H1 (cell line): ENCODE measurements around the gene TDRKH. TPM values are rescaled to one million over a fixed set of nuclear protein-coding genes. Genes with fewer than 3 reads are reported as not detected.

Experiments used
- CTCF ChIA-PET: fragments of 300-600 bp; sonication (Branson Sonifier 250); formaldehyde crosslinking; loops from one replicate; lab custom pipeline; 2021; ENCODE audit not compliant: partially characterized antibody; lab: Charles Lee
- POLR2A ChIA-PET: fragments of 300-600 bp; sonication (Branson Sonifier 250); formaldehyde crosslinking; loops from one replicate; lab custom pipeline; 2021; ENCODE audit warnings: inconsistent platforms; ENCODE audit not compliant: partially characterized antibody; lab: Charles Lee
- DNase-seq, 2 experiments: peaks; one replicate each; pipeline versions ENCODE4 v3.0.0 to v3.0.0-alpha.2; 2010 to 2022; ENCODE audit warnings: low spot score in 2 of 2, low read depth in 1 of 2, mixed read lengths in 1 of 2
- FAIRE-seq: peaks from 2 replicates; lab custom pipeline; 2011; peaks lifted over from hg19 to GRCh38; lab: Jason Lieb, UNC
- H2AFZ ChIP-seq: 2 replicates; pipeline ENCODE4 v1.8.1; 2012; ENCODE audit warnings: low read length, inconsistent platforms
- H2AK5ac ChIP-seq: 2 replicates; pipeline ENCODE4 v1.6.1; 2013; ENCODE audit warnings: low read depth, low read length
- H2BK120ac ChIP-seq: replicated peaks from 2 replicates; pipeline ENCODE3; 2013; ENCODE audit warnings: low read depth, low read length, inconsistent platforms
- H2BK12ac ChIP-seq: 2 replicates; pipeline ENCODE4 v1.6.1; 2013; ENCODE audit warnings: low read depth, low read length
- H2BK15ac ChIP-seq: 2 replicates; pipeline ENCODE4 v1.6.1; 2013; ENCODE audit warnings: low read length
- H2BK20ac ChIP-seq: 2 replicates; pipeline ENCODE4 v1.6.1; 2013; ENCODE audit warnings: low read length
- H2BK5ac ChIP-seq: 2 replicates; pipeline ENCODE4 v1.6.1; 2013; ENCODE audit warnings: low read depth, low read length
- H3K14ac ChIP-seq: 2 replicates; pipeline ENCODE4 v1.6.1; 2013; ENCODE audit warnings: inconsistent platforms; ENCODE audit not compliant: insufficient read length
- H3K18ac ChIP-seq: 2 replicates; pipeline ENCODE4 v1.6.1; 2013; ENCODE audit warnings: low read length; ENCODE audit errors: extremely low read depth
- H3K23ac ChIP-seq: 2 replicates; pipeline ENCODE4 v1.6.1; 2013; ENCODE audit warnings: inconsistent platforms; ENCODE audit not compliant: insufficient read length
- H3K23me2 ChIP-seq: 2 replicates; pipeline ENCODE4 v1.6.1; 2013; ENCODE audit warnings: low read depth, low read length
- H3K27ac ChIP-seq: 2 replicates; pipeline ENCODE4 v1.6.1; 2011; ENCODE audit warnings: low read depth, low read length, inconsistent platforms
- H3K27me3 ChIP-seq, 4 experiments: replicated peaks in 1 of 4; 1 replicate in 1 of 4; 2 replicates in 3 of 4; pipeline versions ENCODE4 v1.6.1 to v1.8.1; 2011 to 2013; ENCODE audit warnings: low read length in 3 of 4, mild to moderate bottlenecking in 3 of 4, inconsistent platforms in 2 of 4, mixed read lengths in 2 of 4, moderate library complexity in 1 of 4; ENCODE audit not compliant: control insufficient read depth in 3 of 4, insufficient read depth in 3 of 4; ENCODE audit errors: extremely low read depth in 1 of 4
- H3K36me3 ChIP-seq, 4 experiments: 2 replicates each; pipeline versions ENCODE4 v1.6.1 to v1.8.1; 2011 to 2013; ENCODE audit warnings: mild to moderate bottlenecking in 4 of 4, low read length in 3 of 4, moderate library complexity in 2 of 4, control low read depth in 1 of 4, inconsistent platforms in 1 of 4; ENCODE audit not compliant: insufficient read depth in 4 of 4, control insufficient read depth in 2 of 4
- H3K4ac ChIP-seq: replicated peaks from 2 replicates; pipeline ENCODE3; 2013; ENCODE audit warnings: low read length, low read depth, mixed read lengths, inconsistent platforms; ENCODE audit not compliant: insufficient read length
- H3K4me1 ChIP-seq, 4 experiments: replicated peaks in 1 of 4; 1 replicate in 1 of 4; 2 replicates in 3 of 4; pipeline versions ENCODE4 v1.6.1 to v1.8.1; 2011 to 2013; ENCODE audit warnings: low read length in 3 of 4, inconsistent platforms in 2 of 4, mixed read lengths in 1 of 4; ENCODE audit not compliant: insufficient read depth in 4 of 4, control insufficient read depth in 3 of 4
- H3K4me2 ChIP-seq, 2 experiments: 2 replicates each; pipeline versions ENCODE4 v1.6.1 to v1.8.1; 2011 to 2013; ENCODE audit warnings: low read depth in 2 of 2, low read length in 2 of 2, control low read depth in 1 of 2, inconsistent platforms in 1 of 2, mild to moderate bottlenecking in 1 of 2; ENCODE audit not compliant: insufficient read depth in 1 of 2
- H3K4me3 ChIP-seq, 4 experiments: fragments of 200-600, 300-600 bp in 1 of 4; sonication (generic), shearing (Covaris generic), sonication (Bioruptor Twin) in 1 of 4; 2 replicates each; pipeline versions ENCODE4 v1.5.1 to v1.8.1; 2011 to 2016; ENCODE audit warnings: low read length in 4 of 4, low read depth in 3 of 4, control low read depth in 2 of 4, inconsistent platforms in 2 of 4, mild to moderate bottlenecking in 2 of 4, mixed read lengths in 1 of 4, moderate library complexity in 1 of 4; ENCODE audit not compliant: insufficient read depth in 2 of 4; ENCODE audit errors: extremely low read depth in 1 of 4
- H3K56ac ChIP-seq: replicated peaks from 2 replicates; pipeline ENCODE3; 2013; ENCODE audit warnings: low read depth, mild to moderate bottlenecking, mixed read lengths, low read length, inconsistent platforms; ENCODE audit not compliant: insufficient read length
- H3K79me1 ChIP-seq: 2 replicates; pipeline ENCODE4 v1.6.1; 2013; ENCODE audit warnings: low read depth, low read length, control low read depth
- H3K79me2 ChIP-seq, 2 experiments: 2 replicates each; pipeline versions ENCODE4 v1.6.1 to v1.8.1; 2012 to 2013; ENCODE audit warnings: low read length in 2 of 2, mild to moderate bottlenecking in 2 of 2, inconsistent platforms in 1 of 2; ENCODE audit not compliant: insufficient read depth in 2 of 2, control insufficient read depth in 1 of 2
- H3K9ac ChIP-seq, 4 experiments: replicated peaks in 1 of 4; 1 replicate in 1 of 4; 2 replicates in 3 of 4; pipeline versions ENCODE4 v1.6.1 to v1.8.1; 2011 to 2013; ENCODE audit warnings: low read depth in 3 of 4, low read length in 3 of 4, control low read depth in 2 of 4, mild to moderate bottlenecking in 2 of 4, moderate library complexity in 2 of 4, inconsistent platforms in 1 of 4; ENCODE audit errors: extremely low read depth in 1 of 4
- H3K9me3 ChIP-seq, 2 experiments: 2 replicates each; pipeline versions ENCODE4 v1.6.1 to v1.8.1; 2012 to 2013; ENCODE audit warnings: mild to moderate bottlenecking in 2 of 2, moderate library complexity in 2 of 2, control low read depth in 1 of 2, inconsistent platforms in 1 of 2, low read depth in 1 of 2, low read length in 1 of 2, mixed read lengths in 1 of 2; ENCODE audit not compliant: insufficient read depth in 2 of 2
- H4K20me1 ChIP-seq, 2 experiments: replicated peaks in 1 of 2; 2 replicates each; pipeline versions ENCODE3 to v1.8.1; 2011 to 2013; ENCODE audit warnings: inconsistent platforms in 2 of 2, low read length in 2 of 2, mild to moderate bottlenecking in 1 of 2; ENCODE audit not compliant: insufficient read depth in 2 of 2, control insufficient read depth in 1 of 2
- H4K5ac ChIP-seq: 2 replicates; pipeline ENCODE4 v1.6.1; 2013; ENCODE audit warnings: low read length, low read depth, mixed read lengths, inconsistent platforms; ENCODE audit not compliant: insufficient read length
- H4K8ac ChIP-seq: 2 replicates; pipeline ENCODE4 v1.8.0; 2013; ENCODE audit warnings: mild to moderate bottlenecking, moderate library complexity, low read length, inconsistent platforms; ENCODE audit not compliant: insufficient read depth; ENCODE audit errors: extremely low read depth
- H4K91ac ChIP-seq: replicated peaks from 2 replicates; pipeline ENCODE3; 2013; ENCODE audit warnings: low read length, mixed read lengths, inconsistent platforms; ENCODE audit not compliant: insufficient read length
- BRCA1 ChIP-seq: IDR thresholded peaks from 2 replicates; pipeline ENCODE4 v1.6.1; 2012; ENCODE audit warnings: low read depth, low read length, improper control_type of control experiment
- CHD1 ChIP-seq: IDR thresholded peaks from 2 replicates; pipeline ENCODE4 v1.6.1; 2012; ENCODE audit warnings: low read depth, low read length, improper control_type of control experiment
- EGR1 ChIP-seq: IDR thresholded peaks from 2 replicates; pipeline ENCODE4 v1.6.1; 2011; ENCODE audit warnings: low read depth, low read length, borderline replicate concordance
- GTF2F1 ChIP-seq: IDR thresholded peaks from 2 replicates; pipeline ENCODE4 v1.6.1; 2012; ENCODE audit warnings: low read depth, low read length, improper control_type of control experiment, borderline replicate concordance
- JUND ChIP-seq: IDR thresholded peaks from 2 replicates; pipeline ENCODE4 v1.6.1; 2011; ENCODE audit warnings: mild to moderate bottlenecking, improper control_type of control experiment, low read length
- KDM1A ChIP-seq: fragments of 200-600, 300-600 bp; sonication (generic); IDR thresholded peaks from 2 replicates; pipeline ENCODE4 v1.7.1; 2016; ENCODE audit warnings: mild to moderate bottlenecking, low read length, borderline replicate concordance
- RNF2 ChIP-seq: fragments of 200-900, 300-1000 bp; sonication (generic); IDR thresholded peaks from 2 replicates; pipeline ENCODE4 v1.7.1; 2016; ENCODE audit warnings: borderline replicate concordance, low read depth, mild to moderate bottlenecking, antibody characterized with exemption, low read length; ENCODE audit not compliant: poor library complexity, severe bottlenecking; ENCODE audit errors: missing control alignments
- SAP30 ChIP-seq: fragments of 300-600 bp; sonication (generic); IDR thresholded peaks from 2 replicates; pipeline ENCODE4 v1.7.1; 2012; ENCODE audit warnings: low read length, moderate library complexity, mild to moderate bottlenecking, inconsistent platforms; ENCODE audit not compliant: insufficient read depth, insufficient replicate concordance
- SIN3A ChIP-seq, 2 experiments: IDR thresholded peaks in 1 of 2; conservative IDR thresholded peaks in 1 of 2; 2 replicates each; pipeline ENCODE4 v1.6.1; 2011 to 2012; ENCODE audit warnings: low read length in 2 of 2, improper control_type of control experiment in 1 of 2, low read depth in 1 of 2, mild to moderate bottlenecking in 1 of 2
- SUZ12 ChIP-seq: fragments of 200-600 bp; sonication (generic); IDR thresholded peaks from 2 replicates; pipeline ENCODE4 v1.6.1; 2012; ENCODE audit warnings: mild to moderate bottlenecking, inconsistent platforms, low read length, moderate library complexity, mixed read lengths
- TAF1 ChIP-seq: IDR thresholded peaks from 2 replicates; pipeline ENCODE4 v1.6.1; 2011; ENCODE audit warnings: mild to moderate bottlenecking, low read depth, low read length
- TBP ChIP-seq: IDR thresholded peaks from 2 replicates; pipeline ENCODE4 v1.6.1; 2011; ENCODE audit warnings: low read depth, low read length, improper control_type of control experiment
- WGBS, 2 experiments: shearing (Covaris generic) in 1 of 2; methylation state at CpG; one replicate each; pipeline versions ENCODE4 v1.1.6 to v1.1.7; 2013 to 2015; ENCODE audit warnings: low lambda C conversion rate in 2 of 2, mixed read lengths in 2 of 2, inconsistent platforms in 1 of 2, low coverage in 1 of 2, missing lambda C conversion rate in 1 of 2; ENCODE audit not compliant: insufficient replicate concordance in 2 of 2, insufficient coverage in 1 of 2, insufficient read length in 1 of 2; ENCODE audit errors: extremely low coverage in 1 of 2, missing lambda C conversion rate in 1 of 2; 5-methylcytosine and 5-hydroxymethylcytosine counted together
- polyA plus RNA-seq, 7 experiments: library from polyadenylated mRNA; depleted of rRNA in 3 of 7; stranded (reverse) in 5 of 7; unstranded in 2 of 7; fragments of >200 nt in 5 of 7; fragments of 200-250 nt in 2 of 7; gene quantifications; 1 replicate in 5 of 7; 2 replicates in 1 of 7; 4 replicates in 1 of 7; pipeline versions ENCODE4 v1.2.1 to v1.2.3, GENCODE V29; 2011 to 2013; ENCODE audit warnings: missing spikeins in 2 of 7, mixed read lengths in 2 of 7
- total RNA-seq: library from RNA; stranded (reverse); fragmentation: NEBNext Ultra II Directional; extraction: Animal tissue kit (Norgen Biotek cat#: 25700); gene quantifications from 2 replicates; pipeline ENCODE4 v1.2.1, GENCODE V29; 2021

The TDRKH gene
- total and polyA plus RNA-seq, 2 of the 8 experiments (the other 6 are each of a cell fraction or from before 2014, with no cell fraction given) = 9.9 to 26.1 TPM

- Histone ChIP-seq H3K14ac (no peak overlapping the region), H2AK5ac (no peak overlapping the region), H3K4me2 (no peak overlapping the region), H3K23me2 (no peaks in the 10 kb centered on the region), H2BK20ac (no peak overlapping the region), H2BK5ac (no peak overlapping the region), H4K20me1 (no peaks in the 10 kb centered on the region), H4K91ac (no peak overlapping the region), H4K8ac (no peak overlapping the region), H3K9me3 (no peaks in the 10 kb centered on the region), H2BK12ac (no peak overlapping the region), H2BK15ac (no peak overlapping the region), H3K56ac (no peak overlapping the region), H4K5ac (no peak overlapping the region), H3K79me2 (no peaks in the 10 kb centered on the region), H3K27me3 (peaks cover 0 to 3% (median 1%) of the 10 kb centered on the region in 4 experiments; a peak in 1 of 7 replicates), H3K36me3 (no peaks in the 10 kb centered on the region), H3K23ac (no peak overlapping the region), H3K9ac (no peak overlapping the region), H3K79me1 (no peaks in the 10 kb centered on the region), H3K4me1 (peaks cover 1 to 5% (median 4%) of the 10 kb centered on the region in 4 experiments; a peak in 2 of 7 replicates), H3K27ac (no peak overlapping the region), H3K4me3 (no peak overlapping the region), H3K4ac (no peak overlapping the region), H3K18ac (no peak overlapping the region)
- POLR2A ChIA-PET = interaction anchor here (1.1 kb wide), 1 partner anchor 9 kb away, joined by 3 read pairs; no protein-coding TSS in a partner anchor
- WGBS, 2 experiments = 91% methylated on average over 7 of the region's 7 CpGs; no CpG with 5 or more reads in 1 of the 2 experiments
- CTCF ChIA-PET = interaction anchor here (1.4 to 2.6 kb wide), 4 partner anchors 9 to 30 kb away, joined by 4 to 6 read pairs (median 6); partner anchors contain the start of gene TDRKH
- DNase-seq (no peak), FAIRE-seq (no peak)
- TF ChIP-seq TBP (no peak), SAP30 (no peak), BRCA1 (no peak), JUND (no peak), GTF2F1 (no peak), SIN3A (conservative IDR thresholded peaks at IDR 0.05 in 1 of 2, IDR thresholded peaks at IDR 0.05 in 1 of 2; ENCODE audit: low read depth in 1 of 2, low read length in 2 of 2) (no peak), RNF2 (no peak), CHD1 (no peak), EGR1 (no peak), SUZ12 (no peak), KDM1A (no peak), TAF1 (no peak)
- TF ChIP-seq, all 59 proteins: peak for 0
- Histone ChIP-seq H2BK120ac (no peak overlapping the region), H2AFZ (no peak overlapping the region)
Measured at GRCh38 chr1:151806170-151806569, 15.9 kb upstream of the TDRKH start.
